DMS79 treated with DMSO at 0.1 percent for 48 hours (cell line): ENCODE measurements around the gene ZAR1L.

Experiments used
- DNase-seq: peaks from one replicate; lab custom pipeline; 2025; lab: John Stamatoyannopoulos, UW

The ZAR1L gene

GRCh38 chr13:32300920-32301319, 14.2 kb downstream of the ZAR1L start:
- no peak for DNase-seq

GRCh38 chr13:32300406-32300805, 14.8 kb downstream of the ZAR1L start:
- DNase-seq, result no peak

- no peak for DNase-seq
These were observed 15.3 kb downstream of the ZAR1L start for GRCh38 chr13:32299893-32300292.

- DNase-seq, result no peak
These were observed 16.5 kb downstream of the ZAR1L start for GRCh38 chr13:32298695-32299094.

- no peak for DNase-seq
These were observed 18.0 kb downstream of the ZAR1L start for GRCh38 chr13:32297206-32297605.

GRCh38 chr13:32285633-32285965, 29.6 kb downstream of the ZAR1L start:
- DNase-seq, result no peak

GRCh38 chr13:32284927-32285632, 30.1 kb downstream of the ZAR1L start:
- DNase-seq, result no peak

- DNase-seq, result no peak
These were observed 33.0 kb downstream of the ZAR1L start for GRCh38 chr13:32282096-32282711.

- no peak for DNase-seq
These were observed 34.1 kb downstream of the ZAR1L start for GRCh38 chr13:32281096-32281495.

GRCh38 chr13:32278426-32278825, 36.7 kb downstream of the ZAR1L start:
- no peak for DNase-seq

GRCh38 chr13:32277839-32278238, 37.3 kb downstream of the ZAR1L start:
- no peak for DNase-seq

GRCh38 chr13:32272021-32272683, 43.0 kb downstream of the ZAR1L start:
- DNase-seq, result no peak

- no peak for DNase-seq
These were observed 47.2 kb downstream of the ZAR1L start for GRCh38 chr13:32267836-32268439.

- no peak for DNase-seq
These were observed 49.0 kb downstream of the ZAR1L start for GRCh38 chr13:32266130-32266529.

GRCh38 chr13:32265726-32266125, 49.4 kb downstream of the ZAR1L start:
- no peak for DNase-seq

GRCh38 chr13:32264407-32264806, 50.8 kb downstream of the ZAR1L start:
- no peak for DNase-seq

GRCh38 chr13:32262619-32263018, 52.5 kb downstream of the ZAR1L start:
- no peak for DNase-seq

GRCh38 chr13:32262165-32262564, 53.0 kb downstream of the ZAR1L start:
- no peak for DNase-seq

GRCh38 chr13:32261567-32261966, 53.6 kb downstream of the ZAR1L start:
- peak; percentile 1 for DNase-seq

- DNase-seq, result no peak
These were observed 56.0 kb downstream of the ZAR1L start for GRCh38 chr13:32259116-32259515.

GRCh38 chr13:32257649-32258048, 57.5 kb downstream of the ZAR1L start:
- no peak for DNase-seq

GRCh38 chr13:32256243-32256642, 58.9 kb downstream of the ZAR1L start:
- no peak for DNase-seq

- no peak for DNase-seq
These were observed 59.4 kb downstream of the ZAR1L start for GRCh38 chr13:32255724-32256109.
